IPS-18c (cell line): ENCODE measurements around the gene CHPF2.

Experiments used
- H3K4me3 ChIP-seq: 2 replicates; pipeline ENCODE4 v1.7.0; 2013; ENCODE audit warnings: low read depth, mild to moderate bottlenecking, low read length, moderate library complexity; ENCODE audit not compliant: insufficient read depth
- H3K9me3 ChIP-seq: one replicate; pipeline ENCODE4 v1.6.1; 2013; ENCODE audit warnings: mild to moderate bottlenecking, low read length, moderate library complexity; ENCODE audit not compliant: control insufficient read depth, insufficient read depth

CHPF2 gene, protein sequence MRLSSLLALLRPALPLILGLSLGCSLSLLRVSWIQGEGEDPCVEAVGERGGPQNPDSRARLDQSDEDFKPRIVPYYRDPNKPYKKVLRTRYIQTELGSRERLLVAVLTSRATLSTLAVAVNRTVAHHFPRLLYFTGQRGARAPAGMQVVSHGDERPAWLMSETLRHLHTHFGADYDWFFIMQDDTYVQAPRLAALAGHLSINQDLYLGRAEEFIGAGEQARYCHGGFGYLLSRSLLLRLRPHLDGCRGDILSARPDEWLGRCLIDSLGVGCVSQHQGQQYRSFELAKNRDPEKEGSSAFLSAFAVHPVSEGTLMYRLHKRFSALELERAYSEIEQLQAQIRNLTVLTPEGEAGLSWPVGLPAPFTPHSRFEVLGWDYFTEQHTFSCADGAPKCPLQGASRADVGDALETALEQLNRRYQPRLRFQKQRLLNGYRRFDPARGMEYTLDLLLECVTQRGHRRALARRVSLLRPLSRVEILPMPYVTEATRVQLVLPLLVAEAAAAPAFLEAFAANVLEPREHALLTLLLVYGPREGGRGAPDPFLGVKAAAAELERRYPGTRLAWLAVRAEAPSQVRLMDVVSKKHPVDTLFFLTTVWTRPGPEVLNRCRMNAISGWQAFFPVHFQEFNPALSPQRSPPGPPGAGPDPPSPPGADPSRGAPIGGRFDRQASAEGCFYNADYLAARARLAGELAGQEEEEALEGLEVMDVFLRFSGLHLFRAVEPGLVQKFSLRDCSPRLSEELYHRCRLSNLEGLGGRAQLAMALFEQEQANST

DNA sequence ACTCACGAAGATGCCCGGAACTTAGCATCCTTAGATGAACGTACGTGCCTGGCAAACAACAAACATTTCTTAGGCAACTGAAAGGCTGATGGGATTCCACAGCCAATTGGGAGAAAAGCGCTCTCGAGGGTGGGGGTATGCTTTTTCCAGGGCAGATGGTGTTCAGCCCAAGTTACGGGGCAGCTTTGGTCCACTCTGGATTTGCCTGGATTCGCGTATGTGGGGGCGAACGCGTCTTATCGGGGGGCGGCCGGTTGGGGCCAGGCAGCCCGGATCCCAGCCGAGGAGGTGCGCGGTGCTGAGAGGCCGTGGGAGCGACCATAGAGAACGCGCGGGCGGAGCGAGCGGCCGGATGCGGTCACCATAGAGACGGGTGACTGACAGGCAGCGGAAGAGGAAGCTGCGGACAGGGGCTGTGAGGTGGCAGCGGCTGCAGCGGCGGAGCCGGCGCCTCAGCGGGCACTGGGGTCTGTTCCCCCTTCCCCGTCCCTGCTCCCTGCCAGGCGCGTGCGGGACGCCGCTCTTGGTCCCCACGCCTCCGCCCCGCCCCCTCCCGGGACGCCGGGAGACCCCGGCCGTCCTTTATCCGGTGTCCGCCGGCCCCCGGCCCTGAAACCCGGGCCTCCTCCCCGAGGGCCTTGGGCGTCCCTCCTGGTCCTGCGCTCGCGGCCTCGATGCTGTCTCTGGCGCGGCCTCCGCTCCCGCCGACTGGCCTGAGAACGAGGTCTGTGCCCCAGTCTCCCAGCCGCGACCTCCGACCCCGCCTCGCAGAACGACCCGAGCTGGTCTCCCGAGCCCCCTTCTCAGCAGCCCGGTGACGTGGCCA lies at the start of gene CHPF2:
TSS of gene CHPF2 (plus strand) at position 393 of the 826 bp plus-strand sequence. CDS start 1,529 bp downstream, outside the sequence.
- H3K4me3 ChIP-seq, result peak within 1 kb of the TSS; percentile 86
- H3K9me3 ChIP-seq, result no peaks in the 10 kb centered on the region

DNA sequence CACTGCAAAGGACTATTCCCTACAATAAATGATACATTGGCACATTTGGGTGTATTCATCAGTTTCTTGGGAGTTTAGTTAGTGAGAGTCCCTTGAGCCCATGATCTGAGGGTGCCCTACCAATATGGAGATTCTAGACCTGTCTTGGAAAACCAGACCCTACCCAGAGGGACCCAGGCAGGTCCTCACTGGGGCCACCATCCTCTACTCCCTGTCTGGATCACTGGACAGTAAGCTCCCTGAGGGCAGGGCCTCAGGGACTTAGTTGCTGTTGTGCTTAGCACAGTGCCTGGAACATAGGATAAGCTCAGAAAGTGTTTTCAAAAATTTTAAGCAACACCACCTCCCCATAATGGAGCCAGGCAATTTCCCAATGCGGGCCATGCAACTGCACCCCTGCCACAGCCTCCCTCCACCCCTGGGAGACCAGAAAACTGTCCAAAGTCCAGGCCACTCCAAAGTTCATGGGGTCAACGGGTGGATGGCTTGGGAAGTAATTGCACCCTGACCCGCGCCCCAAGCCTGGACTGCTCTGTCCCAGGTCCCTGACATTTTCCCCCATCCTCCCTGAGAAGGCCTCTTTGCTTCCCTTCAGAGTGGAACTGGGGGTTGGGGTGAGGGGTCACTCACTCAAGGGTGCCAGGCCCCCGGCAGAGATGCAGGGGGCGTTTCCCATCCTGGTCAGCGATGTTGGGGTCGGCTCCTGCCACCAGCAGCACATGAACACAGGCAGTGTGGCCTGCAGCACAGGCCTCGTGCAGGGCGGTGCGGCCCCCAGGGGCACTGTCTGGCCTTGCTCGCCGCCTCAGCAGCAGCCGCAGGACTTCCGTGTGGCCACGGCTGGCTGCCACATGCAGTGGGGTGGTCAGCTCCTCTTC lies 46.3 kb upstream of the CHPF2 start:
- Histone ChIP-seq H3K9me3 (no peaks in the 10 kb centered on the region), H3K4me3 (no peak overlapping the region)

GRCh38 chr7:151186640-151187408 lies 45.5 kb upstream of the CHPF2 start, which contains the start of gene ASB10:
ASB10 (minus strand) TSS chr7:151187250; CDS start chr7:151187130, 120 bp downstream.
- no peak within 1 kb of the TSS for H3K4me3 ChIP-seq
- H3K9me3 ChIP-seq, result no peaks in the 10 kb centered on the region

DNA sequence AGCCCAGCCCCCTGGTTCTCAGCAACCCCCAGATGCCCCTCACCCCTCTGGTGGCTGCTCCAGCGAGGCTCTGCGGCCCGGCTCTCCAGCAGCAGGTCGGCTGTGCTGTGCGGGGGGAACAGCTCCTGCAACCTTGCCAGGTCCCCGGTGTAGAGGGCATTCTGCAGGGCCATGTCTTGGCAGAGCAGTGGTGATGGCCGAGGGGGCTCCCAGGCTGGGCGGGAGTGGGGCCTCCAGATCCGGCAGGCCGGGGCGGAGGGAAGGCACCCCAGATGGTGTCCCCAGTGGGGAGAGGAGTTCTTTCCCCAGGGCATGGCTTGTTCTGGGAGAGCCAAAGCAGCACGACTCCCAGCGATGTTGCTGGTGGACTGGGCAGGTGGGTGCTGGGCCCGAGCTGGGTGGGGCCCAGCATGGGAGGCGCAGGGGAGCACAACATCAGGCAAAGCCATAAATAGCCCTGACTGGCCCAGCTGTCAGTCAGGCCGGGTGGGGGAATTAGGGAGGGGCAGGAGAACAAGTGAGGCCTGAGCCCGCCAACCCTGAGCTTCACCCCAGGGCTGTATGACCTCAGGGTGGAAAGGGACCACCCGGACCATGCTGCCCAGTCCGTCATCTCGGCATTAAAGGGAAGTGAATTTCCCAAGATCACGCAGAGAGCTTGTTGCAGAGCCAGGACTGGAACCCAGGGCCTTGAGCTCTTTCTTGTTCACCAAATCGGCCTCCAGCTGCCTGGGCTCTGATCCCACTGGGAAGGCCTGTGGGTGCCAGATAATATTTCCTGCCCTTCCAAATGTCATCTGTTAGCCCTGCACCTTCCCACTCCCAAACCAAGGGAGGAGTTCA lies 44.7 kb upstream of the CHPF2 start:
- H3K4me3 ChIP-seq, result no peak overlapping the region
- no peaks in the 10 kb centered on the region for H3K9me3 ChIP-seq

DNA sequence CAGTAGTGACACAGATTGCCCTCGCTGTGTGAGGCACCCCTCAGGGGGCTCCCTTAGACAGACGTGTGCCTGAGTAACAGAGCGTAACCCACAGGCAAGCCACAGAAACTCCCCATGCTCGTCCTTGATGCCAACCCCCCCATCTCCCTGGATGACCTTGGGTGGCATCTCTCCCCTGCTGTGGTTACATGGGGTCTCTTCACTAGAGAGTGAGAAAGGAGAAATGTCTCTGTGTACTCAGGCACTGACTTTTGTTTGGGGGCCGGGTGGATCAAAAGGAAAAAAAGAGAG lies 44.1 kb upstream of the CHPF2 start:
- H3K9me3 ChIP-seq, result no peaks in the 10 kb centered on the region
- no peak overlapping the region for H3K4me3 ChIP-seq

DNA sequence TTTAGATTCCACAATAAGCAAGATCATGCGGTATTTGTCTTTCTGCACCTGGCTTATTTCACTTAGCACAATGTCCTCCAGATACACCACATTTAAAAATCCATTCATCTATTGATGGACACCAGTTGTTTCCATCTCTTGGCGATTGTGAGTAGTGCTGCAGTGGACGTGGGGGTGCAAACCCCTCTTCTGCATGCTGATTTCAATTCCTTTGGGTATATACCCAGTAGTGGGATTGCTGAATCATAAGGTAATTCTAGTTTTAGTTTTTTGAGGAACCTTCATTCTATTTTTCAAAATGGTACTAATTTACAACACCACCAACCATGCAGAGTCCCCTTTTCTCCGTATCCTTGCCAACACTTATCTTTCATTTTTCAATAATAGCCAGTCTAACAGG lies 43.2 kb upstream of the CHPF2 start:
- no peak overlapping the region for H3K4me3 ChIP-seq
- no peaks in the 10 kb centered on the region for H3K9me3 ChIP-seq

DNA sequence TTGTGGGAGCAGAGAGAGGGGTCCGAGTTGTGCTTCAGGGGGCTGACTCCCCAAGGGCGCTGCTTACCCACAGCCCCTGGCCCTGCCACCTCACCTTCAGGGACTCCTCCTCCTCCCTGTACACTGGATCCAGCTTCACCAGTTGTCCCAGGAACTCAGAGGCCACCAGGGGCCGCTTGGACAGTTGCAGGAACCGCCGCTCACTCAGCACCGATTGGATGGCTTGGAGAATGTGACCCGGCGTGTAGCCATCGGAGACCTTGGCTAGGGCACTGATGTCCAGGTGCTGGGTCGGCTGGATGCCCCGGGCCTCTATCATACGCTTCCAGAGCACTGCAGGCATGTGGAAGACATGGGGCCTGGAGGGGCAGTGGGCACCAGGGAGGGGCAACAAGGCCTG lies 40.7 kb upstream of the CHPF2 start:
- no peak overlapping the region for H3K4me3 ChIP-seq

DNA sequence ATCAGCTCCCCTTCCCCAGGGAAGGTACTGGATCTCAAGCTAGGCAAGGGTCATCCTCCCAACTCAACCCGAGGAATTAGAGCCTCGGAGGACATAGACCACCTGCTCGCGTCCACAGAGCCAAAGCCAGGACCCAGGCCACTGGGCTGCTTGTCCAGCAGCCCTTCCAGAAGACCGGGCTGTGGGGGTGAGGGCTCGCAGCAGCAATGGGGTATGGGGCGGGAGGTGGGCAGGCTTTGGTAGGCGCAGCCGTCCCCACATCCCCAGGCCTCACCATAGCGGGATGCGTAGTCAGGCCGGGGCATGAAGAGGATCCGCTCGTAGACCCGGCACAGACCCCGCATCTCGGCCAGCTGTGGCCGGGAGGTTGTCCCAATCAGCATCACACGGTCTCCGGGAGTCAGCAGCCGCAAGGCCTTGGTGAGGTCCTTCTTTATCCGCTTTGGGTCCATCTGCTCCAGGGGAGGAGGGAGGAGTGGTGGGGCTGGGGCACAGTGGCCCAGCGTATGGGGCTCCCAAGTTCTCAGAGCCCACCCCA lies 40.2 kb upstream of the CHPF2 start:
- no peak overlapping the region for H3K4me3 ChIP-seq
- H3K9me3 ChIP-seq, result no peaks in the 10 kb centered on the region

More for the DNA sequence above, 40.7 kb upstream of the CHPF2 start:
- no peaks in the 10 kb centered on the region for H3K9me3 ChIP-seq

- Histone ChIP-seq H3K4me3 (no peak overlapping the region), H3K9me3 (no peaks in the 10 kb centered on the region)
Measured at GRCh38 chr7:151193203-151193978, 38.9 kb upstream of the CHPF2 start.

- Histone ChIP-seq H3K9me3 (no peaks in the 10 kb centered on the region), H3K4me3 (no peak overlapping the region)
Measured at GRCh38 chr7:151194188-151194587, 38.1 kb upstream of the CHPF2 start.

GRCh38 chr7:151195616-151196450 lies 36.5 kb upstream of the CHPF2 start:
- no peak overlapping the region for H3K4me3 ChIP-seq

GRCh38 chr7:151197932-151198331 lies 34.4 kb upstream of the CHPF2 start:
- H3K9me3 ChIP-seq, result no peaks in the 10 kb centered on the region
- no peak overlapping the region for H3K4me3 ChIP-seq

More at GRCh38 chr7:151195616-151196450, 36.5 kb upstream of the CHPF2 start:
- no peaks in the 10 kb centered on the region for H3K9me3 ChIP-seq

GRCh38 chr7:151198945-151199848 lies 33.1 kb upstream of the CHPF2 start:
- H3K4me3 ChIP-seq, result no peak overlapping the region
- H3K9me3 ChIP-seq, result no peaks in the 10 kb centered on the region
